ENCODE measurements around the gene ARSI.

DNA sequence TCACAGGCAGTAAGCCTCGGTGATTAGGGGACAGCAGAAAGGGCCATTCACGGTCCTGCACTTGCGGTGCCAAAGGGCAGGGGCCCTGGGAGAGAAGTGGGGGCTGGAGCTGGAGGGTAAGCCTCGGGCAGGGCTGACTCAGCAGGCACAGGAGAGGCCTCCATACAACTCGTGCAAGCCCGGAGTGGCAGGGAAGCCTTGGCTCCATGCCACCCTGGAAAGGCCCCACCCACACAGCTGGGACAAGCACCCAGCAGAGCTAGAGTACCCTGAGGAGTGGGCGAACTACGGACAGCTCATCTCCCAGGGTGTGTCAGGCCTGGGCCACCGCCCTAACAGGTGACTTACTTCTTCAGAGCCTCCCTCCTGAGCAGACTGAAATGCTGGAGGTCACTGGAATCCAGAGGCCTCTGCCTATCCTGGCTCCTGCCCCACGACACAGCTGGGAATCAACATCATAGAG lies 7.5 kb downstream of the ARSI start:
- no peak for TF ChIP-seq POLR2A (IDR thresholded peaks at IDR 0.05)
- no peak for TF ChIP-seq CTCF (IDR thresholded peaks at IDR 0.05)

Measured in tibial nerve (tissue), 3 donors.